ENCODE measurements around the gene HECW1. TPM values are rescaled to one million over a fixed set of nuclear protein-coding genes. Genes with fewer than 3 reads are reported as not detected.

Gene HECW1
- total and polyA plus RNA-seq, 2 of the 13 experiments (the other 11 are each of a cell fraction or from before 2014, with no cell fraction given), result not detected

DNA sequence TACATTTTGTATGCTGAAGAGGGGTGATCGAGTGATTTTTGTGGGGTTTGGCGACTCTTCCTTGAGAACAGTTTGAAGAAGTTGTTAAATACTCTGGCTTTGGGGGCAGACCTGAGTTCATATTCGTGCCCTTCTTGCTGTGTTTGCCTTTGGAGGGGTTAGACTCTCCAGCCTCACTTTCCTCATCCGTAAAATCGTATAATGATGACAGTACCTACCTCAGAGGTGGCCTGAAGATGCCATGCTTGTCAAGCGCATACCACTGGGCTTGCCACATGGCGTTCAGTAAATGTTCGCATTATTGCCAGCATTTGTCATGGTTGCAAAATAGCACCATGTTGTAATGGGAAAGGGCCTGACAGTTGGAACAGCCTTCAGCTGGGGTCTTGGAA lies 471.7 kb downstream of the HECW1 start (continued):
- TF ChIP-seq ATF4 (CRISPR knock-in tag; IDR thresholded peaks at IDR 0.05) (peak in 1 of 2 experiments; percentile 30; a peak in 1 of 4 replicates), MEIS1 (CRISPR knock-in tag; IDR thresholded peaks at IDR 0.05; ENCODE audit: borderline replicate concordance) (no peak), CHD2 (IDR thresholded peaks at IDR 0.05; ENCODE audit: low read depth, low read length) (no peak), ZNF501 (CRISPR knock-in tag; IDR thresholded peaks at IDR 0.05) (no peak), TBX3 (IDR thresholded peaks at IDR 0.05; ENCODE audit: borderline replicate concordance) (no peak), ZNF274 (CRISPR knock-in tag; IDR thresholded peaks at IDR 0.05) (no peak), MIER3 (CRISPR knock-in tag; IDR thresholded peaks at IDR 0.05; ENCODE audit: borderline replicate concordance) (no peak), CCAR2 (optimal IDR thresholded peaks at IDR 0.05; ENCODE audit: low read depth, low read length) (no peak), CCDC6 (CRISPR knock-in tag; IDR thresholded peaks at IDR 0.05) (no peak), ZNF432 (CRISPR knock-in tag; IDR thresholded peaks at IDR 0.05; ENCODE audit: borderline replicate concordance) (no peak), LRRFIP1 (CRISPR knock-in tag; conservative IDR thresholded peaks at IDR 0.05) (no peak), CEBPG (CRISPR knock-in tag; IDR thresholded peaks at IDR 0.05) (peak; percentile 73), HNRNPLL (IDR thresholded peaks at IDR 0.05; ENCODE audit: low read depth, low read length, poor library complexity, severe bottlenecking) (no peak), FOSL2 (CRISPR knock-in tag; IDR thresholded peaks at IDR 0.05) (peak; percentile 53), MAFF (IDR thresholded peaks at IDR 0.05; ENCODE audit: low read depth, low read length) (peak; percentile 39; the same call in 1 of the 2 replicates), ONECUT2 (CRISPR knock-in tag; IDR thresholded peaks at IDR 0.05) (no peak), STAT6 (CRISPR knock-in tag; IDR thresholded peaks at IDR 0.05; ENCODE audit: borderline replicate concordance) (no peak), MXD3 (CRISPR knock-in tag; IDR thresholded peaks at IDR 0.05) (no peak)
- TF ChIP-seq, protein P1, sequence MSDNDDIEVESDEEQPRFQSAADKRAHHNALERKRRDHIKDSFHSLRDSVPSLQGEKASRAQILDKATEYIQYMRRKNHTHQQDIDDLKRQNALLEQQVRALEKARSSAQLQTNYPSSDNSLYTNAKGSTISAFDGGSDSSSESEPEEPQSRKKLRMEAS (IDR thresholded peaks at IDR 0.05), result peak; percentile 73
- TF ChIP-seq, protein P2, sequence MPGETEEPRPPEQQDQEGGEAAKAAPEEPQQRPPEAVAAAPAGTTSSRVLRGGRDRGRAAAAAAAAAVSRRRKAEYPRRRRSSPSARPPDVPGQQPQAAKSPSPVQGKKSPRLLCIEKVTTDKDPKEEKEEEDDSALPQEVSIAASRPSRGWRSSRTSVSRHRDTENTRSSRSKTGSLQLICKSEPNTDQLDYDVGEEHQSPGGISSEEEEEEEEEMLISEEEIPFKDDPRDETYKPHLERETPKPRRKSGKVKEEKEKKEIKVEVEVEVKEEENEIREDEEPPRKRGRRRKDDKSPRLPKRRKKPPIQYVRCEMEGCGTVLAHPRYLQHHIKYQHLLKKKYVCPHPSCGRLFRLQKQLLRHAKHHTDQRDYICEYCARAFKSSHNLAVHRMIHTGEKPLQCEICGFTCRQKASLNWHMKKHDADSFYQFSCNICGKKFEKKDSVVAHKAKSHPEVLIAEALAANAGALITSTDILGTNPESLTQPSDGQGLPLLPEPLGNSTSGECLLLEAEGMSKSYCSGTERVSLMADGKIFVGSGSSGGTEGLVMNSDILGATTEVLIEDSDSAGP (CRISPR knock-in tag; IDR thresholded peaks at IDR 0.05; ENCODE audit: borderline replicate concordance), result no peak

All from HepG2 (cell line).